SK-N-SH treated with all-trans-retinoic acid at 6 μM for 48 hours (cell line): ENCODE results near the gene TANC1.

ENCODE experiments used
- BACH2 ChIP-seq: fragments of 250-450 bp; sonication (Bioruptor Pico); IDR thresholded peaks from 2 replicates; pipeline ENCODE4 v1.9.0; 2021; ENCODE audit warnings: mild to moderate bottlenecking, borderline replicate concordance
- ESRRG ChIP-seq: fragments of 250-450 bp; sonication (Bioruptor Pico); IDR thresholded peaks from 2 replicates; pipeline ENCODE4 v1.6.1; 2021; ENCODE audit warnings: mild to moderate bottlenecking
- OSR1 ChIP-seq: fragments of 250-450 bp; sonication (Bioruptor Pico); IDR thresholded peaks from 2 replicates; pipeline ENCODE4 v1.8.0; 2022; ENCODE audit warnings: moderate library complexity, mild to moderate bottlenecking, inconsistent platforms
- TCF4 ChIP-seq: fragments of 250-450 bp; sonication (Bioruptor Pico); IDR thresholded peaks from 2 replicates; pipeline ENCODE4 v1.8.0; 2021; ENCODE audit warnings: mild to moderate bottlenecking, moderate library complexity, borderline replicate concordance
- ZFP30 ChIP-seq: fragments of 450-650 bp; formaldehyde crosslinking; IDR thresholded peaks from 2 replicates; pipeline ENCODE4 v1.5.0; 2022; ENCODE audit warnings: mild to moderate bottlenecking, moderate library complexity
- ZNF70 ChIP-seq: fragments of 450-650 bp; formaldehyde crosslinking; IDR thresholded peaks from 2 replicates; pipeline ENCODE4 v1.5.0; 2020; ENCODE audit warnings: mild to moderate bottlenecking, moderate library complexity
- TF ChIP-seq, protein P1 (sequence below): fragments of 250-450 bp; sonication (Bioruptor Pico); IDR thresholded peaks from 2 replicates; pipeline ENCODE4 v1.8.0; 2020; ENCODE audit warnings: mild to moderate bottlenecking, moderate library complexity, borderline replicate concordance

DNA sequence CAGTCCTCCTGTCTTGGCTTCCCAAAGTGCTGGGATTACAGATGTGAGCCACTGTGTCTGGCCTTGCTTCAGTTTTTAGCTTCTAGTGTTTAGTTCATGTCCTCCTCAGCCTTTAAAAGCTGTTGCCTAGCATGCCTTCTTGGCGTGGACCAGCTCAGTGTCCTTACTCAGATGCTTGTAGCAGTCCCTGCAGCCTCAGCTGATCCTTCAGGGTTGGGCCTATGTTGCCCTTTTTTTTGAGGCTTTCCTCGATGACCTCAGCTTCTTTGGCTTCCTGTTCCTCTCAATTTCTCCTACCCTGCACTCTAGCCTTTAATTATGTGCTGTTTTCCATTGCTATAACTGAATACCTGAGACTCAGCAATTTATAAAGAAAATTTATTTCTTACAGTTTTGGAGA lies 57.7 kb downstream of the TANC1 start:
- TF ChIP-seq, protein P1, sequence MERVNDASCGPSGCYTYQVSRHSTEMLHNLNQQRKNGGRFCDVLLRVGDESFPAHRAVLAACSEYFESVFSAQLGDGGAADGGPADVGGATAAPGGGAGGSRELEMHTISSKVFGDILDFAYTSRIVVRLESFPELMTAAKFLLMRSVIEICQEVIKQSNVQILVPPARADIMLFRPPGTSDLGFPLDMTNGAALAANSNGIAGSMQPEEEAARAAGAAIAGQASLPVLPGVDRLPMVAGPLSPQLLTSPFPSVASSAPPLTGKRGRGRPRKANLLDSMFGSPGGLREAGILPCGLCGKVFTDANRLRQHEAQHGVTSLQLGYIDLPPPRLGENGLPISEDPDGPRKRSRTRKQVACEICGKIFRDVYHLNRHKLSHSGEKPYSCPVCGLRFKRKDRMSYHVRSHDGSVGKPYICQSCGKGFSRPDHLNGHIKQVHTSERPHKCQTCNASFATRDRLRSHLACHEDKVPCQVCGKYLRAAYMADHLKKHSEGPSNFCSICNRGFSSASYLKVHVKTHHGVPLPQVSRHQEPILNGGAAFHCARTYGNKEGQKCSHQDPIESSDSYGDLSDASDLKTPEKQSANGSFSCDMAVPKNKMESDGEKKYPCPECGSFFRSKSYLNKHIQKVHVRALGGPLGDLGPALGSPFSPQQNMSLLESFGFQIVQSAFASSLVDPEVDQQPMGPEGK (CRISPR knock-in tag), result no peak
- TF ChIP-seq BACH2 (CRISPR knock-in tag) (no peak), TCF4 (CRISPR knock-in tag) (no peak), OSR1 (no peak), ZNF70 (CRISPR knock-in tag) (no peak), ZFP30 (CRISPR knock-in tag) (no peak), ESRRG (CRISPR knock-in tag) (no peak)
